H1 (cell line): Measurements from ENCODE around the gene CFAP61. TPM values are rescaled to one million over a fixed set of nuclear protein-coding genes. Genes with fewer than 3 reads are reported as not detected.

Experiments used
- CTCF ChIA-PET: fragments of 300-600 bp; sonication (Branson Sonifier 250); formaldehyde crosslinking; loops from one replicate; lab custom pipeline; 2021; ENCODE audit not compliant: partially characterized antibody; lab: Charles Lee
- POLR2A ChIA-PET: fragments of 300-600 bp; sonication (Branson Sonifier 250); formaldehyde crosslinking; loops from one replicate; lab custom pipeline; 2021; ENCODE audit warnings: inconsistent platforms; ENCODE audit not compliant: partially characterized antibody; lab: Charles Lee
- DNase-seq, 2 experiments: peaks; one replicate each; pipeline versions ENCODE4 v3.0.0 to v3.0.0-alpha.2; 2010 to 2022; ENCODE audit warnings: low spot score in 2 of 2, low read depth in 1 of 2, mixed read lengths in 1 of 2
- FAIRE-seq: peaks from 2 replicates; lab custom pipeline; 2011; peaks lifted over from hg19 to GRCh38; lab: Jason Lieb, UNC
- H2AFZ ChIP-seq: 2 replicates; pipeline ENCODE4 v1.8.1; 2012; ENCODE audit warnings: low read length, inconsistent platforms
- H2AK5ac ChIP-seq: 2 replicates; pipeline ENCODE4 v1.6.1; 2013; ENCODE audit warnings: low read depth, low read length
- H2BK120ac ChIP-seq: replicated peaks from 2 replicates; pipeline ENCODE3; 2013; ENCODE audit warnings: low read depth, low read length, inconsistent platforms
- H2BK12ac ChIP-seq: 2 replicates; pipeline ENCODE4 v1.6.1; 2013; ENCODE audit warnings: low read depth, low read length
- H2BK15ac ChIP-seq: 2 replicates; pipeline ENCODE4 v1.6.1; 2013; ENCODE audit warnings: low read length
- H2BK20ac ChIP-seq: 2 replicates; pipeline ENCODE4 v1.6.1; 2013; ENCODE audit warnings: low read length
- H2BK5ac ChIP-seq: 2 replicates; pipeline ENCODE4 v1.6.1; 2013; ENCODE audit warnings: low read depth, low read length
- H3K14ac ChIP-seq: 2 replicates; pipeline ENCODE4 v1.6.1; 2013; ENCODE audit warnings: inconsistent platforms; ENCODE audit not compliant: insufficient read length
- H3K18ac ChIP-seq: 2 replicates; pipeline ENCODE4 v1.6.1; 2013; ENCODE audit warnings: low read length; ENCODE audit errors: extremely low read depth
- H3K23ac ChIP-seq: 2 replicates; pipeline ENCODE4 v1.6.1; 2013; ENCODE audit warnings: inconsistent platforms; ENCODE audit not compliant: insufficient read length
- H3K23me2 ChIP-seq: 2 replicates; pipeline ENCODE4 v1.6.1; 2013; ENCODE audit warnings: low read depth, low read length
- H3K27ac ChIP-seq: 2 replicates; pipeline ENCODE4 v1.6.1; 2011; ENCODE audit warnings: low read depth, low read length, inconsistent platforms
- H3K27me3 ChIP-seq, 4 experiments: replicated peaks in 1 of 4; 1 replicate in 1 of 4; 2 replicates in 3 of 4; pipeline versions ENCODE4 v1.6.1 to v1.8.1; 2011 to 2013; ENCODE audit warnings: low read length in 3 of 4, mild to moderate bottlenecking in 3 of 4, inconsistent platforms in 2 of 4, mixed read lengths in 2 of 4, moderate library complexity in 1 of 4; ENCODE audit not compliant: control insufficient read depth in 3 of 4, insufficient read depth in 3 of 4; ENCODE audit errors: extremely low read depth in 1 of 4
- H3K36me3 ChIP-seq, 4 experiments: 2 replicates each; pipeline versions ENCODE4 v1.6.1 to v1.8.1; 2011 to 2013; ENCODE audit warnings: mild to moderate bottlenecking in 4 of 4, low read length in 3 of 4, moderate library complexity in 2 of 4, control low read depth in 1 of 4, inconsistent platforms in 1 of 4; ENCODE audit not compliant: insufficient read depth in 4 of 4, control insufficient read depth in 2 of 4
- H3K4ac ChIP-seq: replicated peaks from 2 replicates; pipeline ENCODE3; 2013; ENCODE audit warnings: low read length, low read depth, mixed read lengths, inconsistent platforms; ENCODE audit not compliant: insufficient read length
- H3K4me1 ChIP-seq, 4 experiments: replicated peaks in 1 of 4; 1 replicate in 1 of 4; 2 replicates in 3 of 4; pipeline versions ENCODE4 v1.6.1 to v1.8.1; 2011 to 2013; ENCODE audit warnings: low read length in 3 of 4, inconsistent platforms in 2 of 4, mixed read lengths in 1 of 4; ENCODE audit not compliant: insufficient read depth in 4 of 4, control insufficient read depth in 3 of 4
- H3K4me2 ChIP-seq, 2 experiments: 2 replicates each; pipeline versions ENCODE4 v1.6.1 to v1.8.1; 2011 to 2013; ENCODE audit warnings: low read depth in 2 of 2, low read length in 2 of 2, control low read depth in 1 of 2, inconsistent platforms in 1 of 2, mild to moderate bottlenecking in 1 of 2; ENCODE audit not compliant: insufficient read depth in 1 of 2
- H3K4me3 ChIP-seq, 4 experiments: fragments of 200-600, 300-600 bp in 1 of 4; sonication (generic), shearing (Covaris generic), sonication (Bioruptor Twin) in 1 of 4; 2 replicates each; pipeline versions ENCODE4 v1.5.1 to v1.8.1; 2011 to 2016; ENCODE audit warnings: low read length in 4 of 4, low read depth in 3 of 4, control low read depth in 2 of 4, inconsistent platforms in 2 of 4, mild to moderate bottlenecking in 2 of 4, mixed read lengths in 1 of 4, moderate library complexity in 1 of 4; ENCODE audit not compliant: insufficient read depth in 2 of 4; ENCODE audit errors: extremely low read depth in 1 of 4
- H3K56ac ChIP-seq: replicated peaks from 2 replicates; pipeline ENCODE3; 2013; ENCODE audit warnings: low read depth, mild to moderate bottlenecking, mixed read lengths, low read length, inconsistent platforms; ENCODE audit not compliant: insufficient read length
- H3K79me1 ChIP-seq: 2 replicates; pipeline ENCODE4 v1.6.1; 2013; ENCODE audit warnings: low read depth, low read length, control low read depth
- H3K79me2 ChIP-seq, 2 experiments: 2 replicates each; pipeline versions ENCODE4 v1.6.1 to v1.8.1; 2012 to 2013; ENCODE audit warnings: low read length in 2 of 2, mild to moderate bottlenecking in 2 of 2, inconsistent platforms in 1 of 2; ENCODE audit not compliant: insufficient read depth in 2 of 2, control insufficient read depth in 1 of 2
- H3K9ac ChIP-seq, 4 experiments: replicated peaks in 1 of 4; 1 replicate in 1 of 4; 2 replicates in 3 of 4; pipeline versions ENCODE4 v1.6.1 to v1.8.1; 2011 to 2013; ENCODE audit warnings: low read depth in 3 of 4, low read length in 3 of 4, control low read depth in 2 of 4, mild to moderate bottlenecking in 2 of 4, moderate library complexity in 2 of 4, inconsistent platforms in 1 of 4; ENCODE audit errors: extremely low read depth in 1 of 4
- H3K9me3 ChIP-seq, 2 experiments: 2 replicates each; pipeline versions ENCODE4 v1.6.1 to v1.8.1; 2012 to 2013; ENCODE audit warnings: mild to moderate bottlenecking in 2 of 2, moderate library complexity in 2 of 2, control low read depth in 1 of 2, inconsistent platforms in 1 of 2, low read depth in 1 of 2, low read length in 1 of 2, mixed read lengths in 1 of 2; ENCODE audit not compliant: insufficient read depth in 2 of 2
- H4K20me1 ChIP-seq, 2 experiments: replicated peaks in 1 of 2; 2 replicates each; pipeline versions ENCODE3 to v1.8.1; 2011 to 2013; ENCODE audit warnings: inconsistent platforms in 2 of 2, low read length in 2 of 2, mild to moderate bottlenecking in 1 of 2; ENCODE audit not compliant: insufficient read depth in 2 of 2, control insufficient read depth in 1 of 2
- H4K5ac ChIP-seq: 2 replicates; pipeline ENCODE4 v1.6.1; 2013; ENCODE audit warnings: low read length, low read depth, mixed read lengths, inconsistent platforms; ENCODE audit not compliant: insufficient read length
- H4K8ac ChIP-seq: 2 replicates; pipeline ENCODE4 v1.8.0; 2013; ENCODE audit warnings: mild to moderate bottlenecking, moderate library complexity, low read length, inconsistent platforms; ENCODE audit not compliant: insufficient read depth; ENCODE audit errors: extremely low read depth
- H4K91ac ChIP-seq: replicated peaks from 2 replicates; pipeline ENCODE3; 2013; ENCODE audit warnings: low read length, mixed read lengths, inconsistent platforms; ENCODE audit not compliant: insufficient read length
- CHD1 ChIP-seq: IDR thresholded peaks from 2 replicates; pipeline ENCODE4 v1.6.1; 2012; ENCODE audit warnings: low read depth, low read length, improper control_type of control experiment
- CREB1 ChIP-seq: IDR thresholded peaks from 2 replicates; pipeline ENCODE4 v1.6.1; 2012; ENCODE audit warnings: inconsistent platforms
- KDM4A ChIP-seq: IDR thresholded peaks from one replicate; pipeline ENCODE4 v1.7.1; 2012; ENCODE audit warnings: low read depth, mild to moderate bottlenecking, moderate library complexity, low read length, inconsistent platforms; ENCODE audit not compliant: severe bottlenecking
- NANOG ChIP-seq: IDR thresholded peaks from 2 replicates; pipeline ENCODE4 v1.6.1; 2011; ENCODE audit warnings: low read length, low read depth, mild to moderate bottlenecking, inconsistent platforms; ENCODE audit not compliant: insufficient read depth, poor library complexity, severe bottlenecking
- RNF2 ChIP-seq: fragments of 200-900, 300-1000 bp; sonication (generic); IDR thresholded peaks from 2 replicates; pipeline ENCODE4 v1.7.1; 2016; ENCODE audit warnings: borderline replicate concordance, low read depth, mild to moderate bottlenecking, antibody characterized with exemption, low read length; ENCODE audit not compliant: poor library complexity, severe bottlenecking; ENCODE audit errors: missing control alignments
- SRF ChIP-seq: IDR thresholded peaks from 2 replicates; pipeline ENCODE4 v1.6.1; 2011; ENCODE audit warnings: mild to moderate bottlenecking, low read depth, low read length, moderate library complexity
- TAF1 ChIP-seq: IDR thresholded peaks from 2 replicates; pipeline ENCODE4 v1.6.1; 2011; ENCODE audit warnings: mild to moderate bottlenecking, low read depth, low read length
- TBP ChIP-seq: IDR thresholded peaks from 2 replicates; pipeline ENCODE4 v1.6.1; 2011; ENCODE audit warnings: low read depth, low read length, improper control_type of control experiment
- TCF12 ChIP-seq: IDR thresholded peaks from 2 replicates; pipeline ENCODE4 v1.6.1; 2011; ENCODE audit warnings: low read depth, mild to moderate bottlenecking, low read length
- ZNF274 ChIP-seq: IDR thresholded peaks from 2 replicates; pipeline ENCODE4 v1.7.0; 2012; ENCODE audit warnings: low read length, borderline replicate concordance; ENCODE audit errors: extremely low read depth
- WGBS, 2 experiments: shearing (Covaris generic) in 1 of 2; methylation state at CpG; one replicate each; pipeline versions ENCODE4 v1.1.6 to v1.1.7; 2013 to 2015; ENCODE audit warnings: low lambda C conversion rate in 2 of 2, mixed read lengths in 2 of 2, inconsistent platforms in 1 of 2, low coverage in 1 of 2, missing lambda C conversion rate in 1 of 2; ENCODE audit not compliant: insufficient replicate concordance in 2 of 2, insufficient coverage in 1 of 2, insufficient read length in 1 of 2; ENCODE audit errors: extremely low coverage in 1 of 2, missing lambda C conversion rate in 1 of 2; 5-methylcytosine and 5-hydroxymethylcytosine counted together
- polyA plus RNA-seq, 7 experiments: library from polyadenylated mRNA; depleted of rRNA in 3 of 7; stranded (reverse) in 5 of 7; unstranded in 2 of 7; fragments of >200 nt in 5 of 7; fragments of 200-250 nt in 2 of 7; gene quantifications; 1 replicate in 5 of 7; 2 replicates in 1 of 7; 4 replicates in 1 of 7; pipeline versions ENCODE4 v1.2.1 to v1.2.3, GENCODE V29; 2011 to 2013; ENCODE audit warnings: missing spikeins in 2 of 7, mixed read lengths in 2 of 7
- total RNA-seq: library from RNA; stranded (reverse); fragmentation: NEBNext Ultra II Directional; extraction: Animal tissue kit (Norgen Biotek cat#: 25700); gene quantifications from 2 replicates; pipeline ENCODE4 v1.2.1, GENCODE V29; 2021
- TF ChIP-seq, protein P1 (sequence below), 3 experiments: IDR thresholded peaks; 1 replicate in 2 of 3; 2 replicates in 1 of 3; pipeline versions ENCODE4 v1.5.1 to v1.6.1; 2011; ENCODE audit warnings: low read length in 3 of 3, mild to moderate bottlenecking in 3 of 3, inconsistent platforms in 2 of 3, low read depth in 1 of 3, moderate library complexity in 1 of 3; ENCODE audit not compliant: insufficient read depth in 1 of 3; ENCODE audit errors: control extremely low read depth in 1 of 3

The CFAP61 gene
- total and polyA plus RNA-seq, 2 of the 8 experiments (the other 6 are each of a cell fraction or from before 2014, with no cell fraction given) = 0.29 to 0.61 TPM

DNA sequence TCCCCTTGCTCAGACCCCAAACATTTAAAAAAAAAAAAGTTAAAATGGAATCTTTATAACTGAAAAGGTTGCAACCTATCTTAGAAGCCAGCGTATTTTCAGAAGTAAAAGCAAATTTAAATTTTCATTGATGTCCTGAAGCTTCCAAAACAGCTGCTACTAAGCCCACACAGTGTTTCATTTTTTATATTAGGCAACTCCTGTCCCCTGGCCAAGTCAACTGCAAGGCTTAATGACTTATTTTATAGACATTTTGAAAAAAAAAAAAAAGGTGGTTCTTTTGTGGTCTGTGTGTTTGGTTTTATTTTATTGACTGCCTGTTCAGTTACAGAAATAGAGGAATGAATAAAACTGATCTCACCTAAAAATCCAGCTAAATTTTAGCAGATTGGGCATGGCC lies 13.0 kb downstream of the CFAP61 start:
- H3K9me3 ChIP-seq = no peaks in the 10 kb centered on the region
- TF ChIP-seq ZNF274 (no peak), CREB1 (no peak), CHD1 (no peak), TCF12 (no peak), TBP (no peak), SRF (no peak), RNF2 (no peak), NANOG (no peak), KDM4A (no peak), TAF1 (no peak)
- TF ChIP-seq, protein P1, sequence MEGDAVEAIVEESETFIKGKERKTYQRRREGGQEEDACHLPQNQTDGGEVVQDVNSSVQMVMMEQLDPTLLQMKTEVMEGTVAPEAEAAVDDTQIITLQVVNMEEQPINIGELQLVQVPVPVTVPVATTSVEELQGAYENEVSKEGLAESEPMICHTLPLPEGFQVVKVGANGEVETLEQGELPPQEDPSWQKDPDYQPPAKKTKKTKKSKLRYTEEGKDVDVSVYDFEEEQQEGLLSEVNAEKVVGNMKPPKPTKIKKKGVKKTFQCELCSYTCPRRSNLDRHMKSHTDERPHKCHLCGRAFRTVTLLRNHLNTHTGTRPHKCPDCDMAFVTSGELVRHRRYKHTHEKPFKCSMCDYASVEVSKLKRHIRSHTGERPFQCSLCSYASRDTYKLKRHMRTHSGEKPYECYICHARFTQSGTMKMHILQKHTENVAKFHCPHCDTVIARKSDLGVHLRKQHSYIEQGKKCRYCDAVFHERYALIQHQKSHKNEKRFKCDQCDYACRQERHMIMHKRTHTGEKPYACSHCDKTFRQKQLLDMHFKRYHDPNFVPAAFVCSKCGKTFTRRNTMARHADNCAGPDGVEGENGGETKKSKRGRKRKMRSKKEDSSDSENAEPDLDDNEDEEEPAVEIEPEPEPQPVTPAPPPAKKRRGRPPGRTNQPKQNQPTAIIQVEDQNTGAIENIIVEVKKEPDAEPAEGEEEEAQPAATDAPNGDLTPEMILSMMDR (IDR thresholded peaks at IDR 0.05; ENCODE audit: control extremely low read depth in 1 of 3, insufficient read depth in 1 of 3, low read depth in 1 of 3, low read length in 3 of 3) = no peak

More for the DNA sequence above, 13.0 kb downstream of the CFAP61 start:
- Histone ChIP-seq H2AK5ac (no peak overlapping the region), H3K23ac (no peak overlapping the region), H2BK20ac (no peak overlapping the region), H3K4me3 (no peak overlapping the region), H2BK5ac (no peak overlapping the region), H3K79me1 (no peaks in the 10 kb centered on the region), H4K5ac (no peak overlapping the region), H3K23me2 (no peaks in the 10 kb centered on the region), H4K91ac (no peak overlapping the region), H2BK12ac (no peak overlapping the region), H4K8ac (peak overlapping the region; percentile 84; the same call in 1 of the 2 replicates), H3K27ac (no peak overlapping the region), H3K56ac (no peak overlapping the region), H3K79me2 (no peaks in the 10 kb centered on the region), H2BK15ac (no peak overlapping the region), H3K36me3 (no peaks in the 10 kb centered on the region), H2BK120ac (no peak overlapping the region), H3K27me3 (no peaks in the 10 kb centered on the region), H3K9ac (no peak overlapping the region), H3K4me2 (no peak overlapping the region), H4K20me1 (no peaks in the 10 kb centered on the region), H3K4ac (no peak overlapping the region), H3K4me1 (no peaks in the 10 kb centered on the region), H3K14ac (no peak overlapping the region), H3K18ac (no peak overlapping the region), H2AFZ (no peak overlapping the region)
- ChIA-PET POLR2A (interaction anchor here (0.6 kb wide), 1 partner anchor 20 kb away, joined by 5 read pairs; no protein-coding TSS in a partner anchor), CTCF (no interaction called here)
- FAIRE-seq = no peak
- 100% methylated on average over 1 of the region's 1 CpG; no CpG with 5 or more reads in 1 of the 2 experiments for WGBS, 2 experiments
- DNase-seq = no peak
